LNCaP clone FGC (cell line): Measurements from ENCODE around the gene NRG3.

Source experiments
- DNase-seq: peaks from one replicate; pipeline ENCODE4 v3.0.0-alpha.2; 2011; ENCODE audit warnings: low read depth
- H3K4me3 ChIP-seq: 2 replicates; pipeline ENCODE4 v1.5.1; 2011; ENCODE audit warnings: mild to moderate bottlenecking, low read depth, low read length, control low read depth
- CTCF ChIP-seq: IDR thresholded peaks from 2 replicates; pipeline ENCODE4 v1.5.1; 2012; ENCODE audit warnings: mild to moderate bottlenecking; ENCODE audit not compliant: control insufficient read depth, insufficient read depth; ENCODE audit errors: extremely low read depth

The NRG3 gene

GRCh38 chr10:82091413-82091812, 216.4 kb downstream of the NRG3 start:
- H3K4me3 ChIP-seq = no peak overlapping the region
- no peak for TF ChIP-seq CTCF
- DNase-seq = no peak

- H3K4me3 ChIP-seq = no peak overlapping the region
- no peak for TF ChIP-seq CTCF
- DNase-seq = no peak
Observed at GRCh38 chr10:82092111-82092510, 217.1 kb downstream of the NRG3 start.

GRCh38 chr10:82124713-82125112, 249.7 kb downstream of the NRG3 start:
- no peak overlapping the region for H3K4me3 ChIP-seq
- TF ChIP-seq CTCF = no peak
- no peak for DNase-seq

- no peak for DNase-seq
- TF ChIP-seq CTCF = no peak
- H3K4me3 ChIP-seq = no peak overlapping the region
Observed at GRCh38 chr10:82128527-82128926, 253.5 kb downstream of the NRG3 start.

- H3K4me3 ChIP-seq = no peak overlapping the region
- no peak for DNase-seq
- no peak for TF ChIP-seq CTCF
Observed at GRCh38 chr10:82136103-82136502, 261.1 kb downstream of the NRG3 start.

- no peak for DNase-seq
Observed at GRCh38 chr10:82144153-82144552, 269.2 kb downstream of the NRG3 start.

More at GRCh38 chr10:82144153-82144552, 269.2 kb downstream of the NRG3 start:
- H3K4me3 ChIP-seq = no peak overlapping the region
- no peak for TF ChIP-seq CTCF
